Fibroblast of pulmonary artery (primary cell): ENCODE results near the gene HS3ST1.
A peak's percentile ranks its signal among the peaks of the same experiment; 100 is the strongest.

Experiments
- DNase-seq: peaks from one replicate; pipeline ENCODE4 v3.0.0-alpha.2; 2010; ENCODE audit warnings: low read depth
- H3K4me3 ChIP-seq: replicated peaks from 2 replicates; pipeline ENCODE4 v1.5.1; 2011; ENCODE audit warnings: low read depth, mild to moderate bottlenecking, control low read depth, low read length, moderate library complexity
- TF ChIP-seq, protein P1 (sequence below): IDR thresholded peaks from 2 replicates; pipeline ENCODE4 v1.5.1; 2011; ENCODE audit warnings: mild to moderate bottlenecking, control low read depth, low read length, inconsistent platforms; ENCODE audit errors: missing control alignments

HS3ST1 gene

DNA sequence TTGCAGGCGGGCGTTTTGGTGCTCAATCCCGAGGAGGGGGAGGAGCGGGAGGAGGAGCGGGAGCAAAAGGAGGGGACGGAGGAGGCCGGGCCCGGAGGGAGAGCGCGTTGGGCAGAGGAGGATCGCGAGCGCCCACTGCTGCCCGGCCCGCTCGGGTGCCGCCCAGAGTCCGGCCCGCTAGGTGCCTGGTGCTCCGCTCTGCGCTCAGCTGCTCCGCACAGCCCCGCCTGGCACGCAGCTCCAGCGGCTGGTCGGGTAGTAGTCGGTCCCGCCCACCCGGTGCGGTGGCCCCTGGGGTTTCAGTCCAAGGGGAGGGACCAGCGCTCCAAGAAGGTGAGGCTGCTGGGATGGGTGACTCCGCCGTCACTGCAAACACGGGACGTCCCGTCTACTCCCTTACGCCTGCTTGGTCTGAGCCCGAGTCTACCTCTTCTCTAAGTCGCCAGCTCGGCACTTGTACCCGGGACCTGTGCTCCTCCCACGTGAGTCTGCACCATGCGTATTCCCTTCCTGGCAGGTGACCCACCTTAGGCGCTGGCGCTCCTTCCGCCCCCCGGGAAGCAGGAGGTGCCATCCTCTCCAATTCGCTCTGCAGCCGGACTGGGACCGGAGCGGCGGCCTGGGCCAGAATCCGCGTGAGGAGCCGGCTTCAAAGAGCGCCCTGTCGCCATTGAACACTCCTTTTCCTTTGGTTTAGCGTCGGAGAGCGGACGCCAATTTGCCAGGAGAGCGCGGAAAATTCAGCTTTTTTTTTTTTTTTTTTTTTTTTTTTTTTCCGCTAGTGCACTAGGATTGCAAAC is 405 bp upstream of the HS3ST1 start:
- TF ChIP-seq, protein P1, sequence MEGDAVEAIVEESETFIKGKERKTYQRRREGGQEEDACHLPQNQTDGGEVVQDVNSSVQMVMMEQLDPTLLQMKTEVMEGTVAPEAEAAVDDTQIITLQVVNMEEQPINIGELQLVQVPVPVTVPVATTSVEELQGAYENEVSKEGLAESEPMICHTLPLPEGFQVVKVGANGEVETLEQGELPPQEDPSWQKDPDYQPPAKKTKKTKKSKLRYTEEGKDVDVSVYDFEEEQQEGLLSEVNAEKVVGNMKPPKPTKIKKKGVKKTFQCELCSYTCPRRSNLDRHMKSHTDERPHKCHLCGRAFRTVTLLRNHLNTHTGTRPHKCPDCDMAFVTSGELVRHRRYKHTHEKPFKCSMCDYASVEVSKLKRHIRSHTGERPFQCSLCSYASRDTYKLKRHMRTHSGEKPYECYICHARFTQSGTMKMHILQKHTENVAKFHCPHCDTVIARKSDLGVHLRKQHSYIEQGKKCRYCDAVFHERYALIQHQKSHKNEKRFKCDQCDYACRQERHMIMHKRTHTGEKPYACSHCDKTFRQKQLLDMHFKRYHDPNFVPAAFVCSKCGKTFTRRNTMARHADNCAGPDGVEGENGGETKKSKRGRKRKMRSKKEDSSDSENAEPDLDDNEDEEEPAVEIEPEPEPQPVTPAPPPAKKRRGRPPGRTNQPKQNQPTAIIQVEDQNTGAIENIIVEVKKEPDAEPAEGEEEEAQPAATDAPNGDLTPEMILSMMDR = peak; percentile 56
- peak overlapping the region; percentile 71 for H3K4me3 ChIP-seq
- peak; percentile 83 for DNase-seq

DNA sequence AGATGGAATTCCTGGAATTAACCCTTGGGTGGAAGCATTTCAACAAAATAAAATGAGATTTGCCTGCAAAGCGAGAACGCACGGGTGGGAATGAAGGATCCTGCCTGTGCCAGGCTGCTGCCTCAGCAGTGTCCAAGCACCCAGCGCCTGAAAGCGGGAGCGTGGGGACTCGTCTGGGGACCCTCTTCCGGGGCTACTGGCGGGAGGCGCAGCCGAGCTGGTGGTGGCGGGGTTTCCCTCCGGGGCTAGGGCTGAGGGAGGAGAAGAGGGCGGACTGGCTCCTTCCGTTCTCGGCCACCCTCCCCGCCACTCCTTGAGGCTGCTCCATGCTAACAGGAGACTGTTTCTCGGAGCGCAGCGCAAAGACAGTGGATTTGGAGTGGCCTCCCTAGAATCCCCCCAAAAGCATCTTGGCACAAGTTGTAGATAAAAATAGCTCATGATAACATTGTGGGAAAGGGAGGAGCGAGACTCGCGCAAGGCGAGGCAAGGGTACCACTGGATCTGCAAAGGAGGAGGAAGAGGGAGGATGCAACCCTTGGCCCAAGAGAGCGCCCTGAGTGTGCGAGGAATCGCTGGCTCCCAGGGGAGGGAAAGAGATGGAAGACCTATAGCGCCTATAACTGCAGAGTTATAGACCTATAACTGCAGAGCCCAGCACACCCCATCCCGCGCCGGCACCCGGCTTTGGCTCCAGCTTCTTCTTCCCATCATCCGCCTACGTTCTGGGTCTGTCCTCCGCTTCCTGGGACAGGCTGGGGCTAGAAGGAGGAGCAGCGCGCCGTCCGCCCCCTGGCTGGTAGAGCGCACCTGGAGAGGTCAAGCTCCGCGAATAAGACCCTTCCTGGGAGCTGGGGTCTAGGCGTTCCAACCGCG is 1.3 kb downstream of the HS3ST1 start:
- H3K4me3 ChIP-seq = peak overlapping the region; percentile 71
- DNase-seq = no peak
- TF ChIP-seq, protein P1 = no peak

DNA sequence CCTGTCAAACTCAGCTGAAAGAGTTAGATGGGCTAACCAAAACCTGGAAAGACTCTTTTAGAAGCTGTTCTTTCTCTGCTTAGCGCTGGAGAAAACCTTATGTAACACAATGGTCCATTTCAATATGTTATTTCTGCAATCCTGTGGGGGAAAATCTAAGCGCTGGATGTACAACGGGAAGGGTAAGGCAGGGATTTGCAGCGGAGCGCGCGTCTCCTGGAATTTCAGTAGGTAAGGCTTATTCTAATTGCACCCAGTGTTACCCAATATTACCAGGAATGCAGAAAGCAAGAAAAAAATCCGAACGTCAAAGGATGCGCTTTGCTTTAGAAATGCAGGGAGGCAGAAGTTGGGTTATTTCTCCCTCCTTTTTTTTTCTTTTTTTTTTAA is 2.0 kb downstream of the HS3ST1 start:
- TF ChIP-seq, protein P1 = no peak
- peak; percentile 47 for DNase-seq
- H3K4me3 ChIP-seq = peak overlapping the region; percentile 71

DNA sequence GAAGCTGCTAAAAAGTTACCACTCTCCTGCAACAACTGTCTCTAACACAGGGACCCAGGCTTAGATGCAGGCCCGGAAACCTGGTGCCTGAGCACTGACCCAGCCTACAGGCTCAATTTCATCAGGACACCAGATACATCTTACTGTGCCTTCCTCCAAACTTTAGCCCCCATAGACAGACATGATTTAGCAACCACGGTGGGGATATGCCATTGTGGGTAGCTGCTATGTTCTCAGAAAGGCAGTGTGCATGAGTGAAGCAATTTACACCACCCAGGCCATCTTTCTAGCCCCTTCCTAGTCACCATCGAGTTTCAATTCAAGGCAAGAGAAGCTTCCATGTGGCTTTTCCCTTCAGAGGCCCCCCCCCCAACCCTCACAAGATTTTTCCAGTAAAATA is 2.7 kb downstream of the HS3ST1 start:
- TF ChIP-seq, protein P1 = no peak
- H3K4me3 ChIP-seq = peak overlapping the region; percentile 71
- no peak for DNase-seq

DNA sequence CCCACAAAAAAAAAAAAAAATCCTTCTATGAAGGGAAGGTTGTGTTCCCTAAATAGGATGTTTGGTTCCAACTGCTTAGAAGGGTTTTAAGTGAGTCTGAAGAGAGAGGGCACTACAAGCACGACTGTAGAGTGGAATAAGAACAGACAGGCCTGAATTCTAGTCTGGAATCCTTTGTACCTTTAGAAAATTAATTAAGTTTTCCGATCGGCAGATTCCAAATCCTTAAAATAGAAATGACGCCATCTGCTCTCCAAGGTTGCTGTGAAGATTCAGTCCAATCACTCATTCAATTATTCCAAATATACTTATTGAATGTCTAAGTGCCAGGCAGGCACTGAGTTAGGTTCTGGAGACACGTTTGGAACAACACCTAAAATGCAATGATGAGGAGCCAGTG is 3.8 kb downstream of the HS3ST1 start:
- H3K4me3 ChIP-seq = no peak overlapping the region
- TF ChIP-seq, protein P1 = no peak
- DNase-seq = no peak

DNA sequence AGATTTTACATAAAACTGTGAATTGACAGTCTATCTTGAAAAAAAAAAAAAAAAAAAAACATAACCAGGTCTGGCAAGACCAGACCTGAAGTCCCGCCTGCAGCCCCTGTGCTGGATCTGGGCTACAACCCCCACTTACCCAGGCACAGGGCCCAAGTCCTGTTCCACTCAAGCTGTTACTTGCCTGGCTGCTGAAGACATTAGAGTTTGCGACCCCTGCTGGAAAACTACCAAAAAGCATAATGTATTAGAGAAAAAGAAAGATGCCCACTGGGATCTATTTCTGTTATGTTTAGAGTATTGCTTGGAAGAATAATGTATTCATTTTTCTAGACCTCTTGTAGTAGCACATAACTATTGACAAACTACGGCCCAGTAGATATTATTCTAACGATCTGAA is 4.7 kb downstream of the HS3ST1 start:
- TF ChIP-seq, protein P1 = peak; percentile 53
- no peak overlapping the region for H3K4me3 ChIP-seq
- peak; percentile 76 for DNase-seq
